A549 (cell line): ENCODE measurements around the gene KNDC1. TPM values are rescaled to one million over a fixed set of nuclear protein-coding genes. Genes with fewer than 3 reads are reported as not detected.

ENCODE experiments used
- ATAC-seq, 2 experiments: fragments of 200-7000 bp in 1 of 2; fragments of >200 bp in 1 of 2; cut with Nextera tagmentation in 1 of 2; cut with Tn5 transposase in 1 of 2; 3 replicates each; pipeline versions ENCODE4 v1.8.0 to v1.9.1; 2018 to 2020; ENCODE audit warnings: mild to moderate bottlenecking in 1 of 2, moderate library complexity in 1 of 2
- CTCF ChIA-PET: fragments of 300-600 bp; sonication (Branson Sonifier 250); formaldehyde crosslinking; extraction: SDS; loops from one replicate; lab custom pipeline; 2021; ENCODE audit warnings: antibody characterized with exemption, inconsistent platforms; lab: Yijun Ruan, JAX
- POLR2A ChIA-PET: fragments of 350-600 bp; formaldehyde crosslinking; extraction: SDS; loops from one replicate; lab custom pipeline; 2021; ENCODE audit warnings: antibody characterized with exemption, inconsistent platforms; lab: Yijun Ruan, JAX
- DNase-seq, 2 experiments: peaks; one replicate each; pipeline versions ENCODE4 v3.0.0 to v3.0.0-alpha.2; 2011 to 2016; ENCODE audit warnings: low read depth in 1 of 2, low spot score in 1 of 2
- FAIRE-seq: peaks from 2 replicates; lab custom pipeline; 2011; peaks lifted over from hg19 to GRCh38; lab: Jason Lieb, UNC
- H3K27ac ChIP-seq, 2 experiments: fragments of >200 bp; sonication (Bioruptor Twin); formaldehyde crosslinking; 3 replicates each; pipeline ENCODE4 v1.5.1; 2016 to 2017
- H3K4me1 ChIP-seq: fragments of >200 bp; sonication (Bioruptor Twin); formaldehyde crosslinking; 3 replicates; pipeline ENCODE4 v1.6.1; 2016
- H3K4me2 ChIP-seq: fragments of >200 bp; sonication (Bioruptor Twin); formaldehyde crosslinking; 3 replicates; pipeline ENCODE4 v1.6.1; 2016
- H3K4me3 ChIP-seq: fragments of >200 bp; sonication (Bioruptor Twin); formaldehyde crosslinking; 3 replicates; pipeline ENCODE4 v1.5.1; 2016
- H3K9me3 ChIP-seq: fragments of >200 bp; sonication (Bioruptor Twin); formaldehyde crosslinking; 3 replicates; pipeline ENCODE4 v1.6.1; 2016
- BCL3 ChIP-seq: fragments of >200 bp; sonication (Bioruptor Twin); formaldehyde crosslinking; IDR thresholded peaks from 3 replicates; pipeline ENCODE4 v1.6.1; 2016
- BHLHE40 ChIP-seq: IDR thresholded peaks from 2 replicates; pipeline ENCODE4 v1.6.1; 2012; ENCODE audit warnings: low read depth, low read length, inconsistent platforms
- CEBPB ChIP-seq, 2 experiments: fragments of >200 bp in 1 of 2; sonication (Bioruptor Twin) in 1 of 2; formaldehyde crosslinking in 1 of 2; IDR thresholded peaks; 2 replicates each; pipeline ENCODE4 v1.6.1; 2012 to 2016
- EHMT2 ChIP-seq: fragments of 200-600 bp; sonication (generic); IDR thresholded peaks from 2 replicates; pipeline ENCODE4 v1.6.1; 2016; ENCODE audit warnings: antibody characterized with exemption, low read depth, mild to moderate bottlenecking, moderate library complexity
- EP300 ChIP-seq, 2 experiments: fragments of >200 bp; sonication (Bioruptor Twin); formaldehyde crosslinking; IDR thresholded peaks; 2 replicates in 1 of 2; 3 replicates in 1 of 2; pipeline ENCODE4 v1.6.1; 2016 to 2017
- FOSB ChIP-seq: fragments of 250-450 bp; sonication (Bioruptor Pico); IDR thresholded peaks from 2 replicates; pipeline ENCODE4 v1.5.0; 2020; ENCODE audit warnings: mild to moderate bottlenecking, moderate library complexity
- FOSL2 ChIP-seq, 2 experiments: fragments of 450-650 bp in 1 of 2; fragments of >200 bp in 1 of 2; sonication (Bioruptor Twin) in 1 of 2; formaldehyde crosslinking; IDR thresholded peaks; 2 replicates each; pipeline versions ENCODE4 v1.5.0 to v1.6.1; 2016 to 2020; ENCODE audit warnings: mild to moderate bottlenecking in 1 of 2, moderate library complexity in 1 of 2
- HES2 ChIP-seq: fragments of >200 bp; sonication (Bioruptor Twin); formaldehyde crosslinking; IDR thresholded peaks from 2 replicates; pipeline ENCODE4 v1.6.1; 2016
- HEYL ChIP-seq: fragments of 250-450 bp; sonication (Bioruptor Pico); IDR thresholded peaks from 2 replicates; pipeline ENCODE4 v1.8.0; 2021; ENCODE audit warnings: mild to moderate bottlenecking, moderate library complexity
- MYC ChIP-seq: IDR thresholded peaks from 2 replicates; pipeline ENCODE4 v1.6.1; 2012; ENCODE audit warnings: mild to moderate bottlenecking, inconsistent platforms, low read length, improper control_type of control experiment, borderline replicate concordance
- NFE2L2 ChIP-seq: fragments of 150-350 bp; conservative IDR thresholded peaks from 2 replicates; pipeline ENCODE4 v1.6.1; 2014; ENCODE audit warnings: low read length
- NPAS2 ChIP-seq: fragments of 250-450 bp; sonication (Bioruptor Pico); IDR thresholded peaks from 2 replicates; pipeline ENCODE4 v1.8.0; 2022; ENCODE audit warnings: mild to moderate bottlenecking, moderate library complexity, borderline replicate concordance
- NR3C1 ChIP-seq: fragments of >200 bp; sonication (Bioruptor Twin); formaldehyde crosslinking; IDR thresholded peaks from 3 replicates; pipeline ENCODE4 v1.6.1; 2017
- POLR2AphosphoS2 ChIP-seq: conservative IDR thresholded peaks from 2 replicates; pipeline ENCODE4 v1.6.1; 2012; ENCODE audit warnings: low read length, improper control_type of control experiment, inconsistent platforms
- REST ChIP-seq: fragments of 200-600 bp; sonication (generic); IDR thresholded peaks from 2 replicates; pipeline ENCODE4 v1.6.1; 2016; ENCODE audit warnings: antibody characterized with exemption, mild to moderate bottlenecking, moderate library complexity
- RNF2 ChIP-seq: fragments of 200-600 bp; sonication (generic); IDR thresholded peaks from 2 replicates; pipeline ENCODE4 v1.6.1; 2016; ENCODE audit warnings: low read depth, mild to moderate bottlenecking, antibody characterized with exemption, moderate library complexity, borderline replicate concordance
- TFCP2L1 ChIP-seq: fragments of 250-450 bp; sonication (Bioruptor Pico); IDR thresholded peaks from 2 replicates; pipeline ENCODE4 v1.5.0; 2021; ENCODE audit warnings: mild to moderate bottlenecking
- USF2 ChIP-seq: fragments of 450-650 bp; IDR thresholded peaks from 2 replicates; pipeline ENCODE4 v1.6.1; 2014; ENCODE audit warnings: antibody characterized with exemption
- ZC3H11A ChIP-seq: fragments of 450-650 bp; IDR thresholded peaks from 2 replicates; pipeline ENCODE4 v1.6.1; 2014; ENCODE audit warnings: antibody characterized with exemption, mild to moderate bottlenecking
- WGBS: methylation state at CpG from one replicate; pipeline ENCODE4 v1.1.6; 2017; ENCODE audit errors: missing lambda C conversion rate; 5-methylcytosine and 5-hydroxymethylcytosine counted together
- polyA plus RNA-seq, 4 experiments: library from polyadenylated mRNA; depleted of rRNA in 3 of 4; stranded (reverse); fragments of >200 nt; fragmentation: RNase III in 1 of 4; extraction: RNeasy Plus Mini Kit Qiagen cat#74134 plus additional on column Dnase treatment in 1 of 4; gene quantifications; 2 replicates in 3 of 4; 3 replicates in 1 of 4; pipeline ENCODE4 v1.2.3, GENCODE V29; 2011 to 2017

KNDC1 gene
- polyA plus RNA-seq, 2 of the 4 experiments (the other 2 are of a cell fraction), result 0.56 to 0.63 TPM

GRCh38 chr10:133196221-133196915 is 36.3 kb downstream of the KNDC1 start:
- ChIA-PET POLR2A (no interaction called here), CTCF (interaction anchor here (0.7 to 1.5 kb wide), 3 partner anchors 10 to 52 kb away, joined by 3 to 7 read pairs (median 3); no protein-coding TSS in a partner anchor)
- H3K4me1 ChIP-seq, result no peaks in the 10 kb centered on the region
- TF ChIP-seq EHMT2, result no peak
- no peak for TF ChIP-seq ZC3H11A
- TF ChIP-seq BCL3, result no peak
- no peak for TF ChIP-seq NPAS2 (CRISPR knock-in tag)
- no peak for TF ChIP-seq HES2
- no peak for TF ChIP-seq BHLHE40
- DNase-seq (no peak), ATAC-seq (no peak; a peak in 1 of 6 replicates), FAIRE-seq (no peak)
- H3K9me3 ChIP-seq, result peaks cover 12% of the 10 kb centered on the region; the same call in 2 of the 3 replicates
- no peak overlapping the region for H3K4me3 ChIP-seq
- no peak overlapping the region for H3K27ac ChIP-seq
- no peak overlapping the region for H3K4me2 ChIP-seq
- WGBS, result 74% methylated on average over 19 of the region's 24 CpGs

- no peak for FAIRE-seq
Measured at GRCh38 chr10:133196936-133197758, 37.1 kb downstream of the KNDC1 start.

More at GRCh38 chr10:133196936-133197758, 37.1 kb downstream of the KNDC1 start:
- peak in 1 of 2 experiments; percentile 23; a peak in 3 of 6 replicates for ATAC-seq
- 86% methylated on average over 18 of the region's 40 CpGs for whole genome bisulfite sequencing
- no peak for DNase-seq
- H3K4me1 ChIP-seq, result no peaks in the 10 kb centered on the region
- H3K4me2 ChIP-seq, result no peak overlapping the region
- peaks cover 7% of the 10 kb centered on the region; the same call in 2 of the 3 replicates for H3K9me3 ChIP-seq
- no peak overlapping the region for H3K27ac ChIP-seq
- ChIA-PET POLR2A (no interaction called here), CTCF (interaction anchor here (1.4 to 1.5 kb wide), 2 partner anchors 11 to 53 kb away, joined by 3 to 7 read pairs; no protein-coding TSS in a partner anchor)
- H3K4me3 ChIP-seq, result no peak overlapping the region
- TF ChIP-seq NPAS2 (CRISPR knock-in tag) (no peak), NR3C1 (no peak), FOSB (CRISPR knock-in tag) (no peak), HEYL (CRISPR knock-in tag) (no peak), EP300 (IDR thresholded peaks at IDR 0.05) (no peak), TFCP2L1 (CRISPR knock-in tag) (no peak), NFE2L2 (no peak), REST (no peak), USF2 (no peak), POLR2AphosphoS2 (no peak), RNF2 (no peak), MYC (no peak), FOSL2 (IDR thresholded peaks at IDR 0.05) (no peak), FOSL2 (CRISPR knock-in tag; IDR thresholded peaks at IDR 0.05) (no peak), CEBPB (IDR thresholded peaks at IDR 0.05) (no peak)
